Measurements from ENCODE around the gene TMEM175. TPM values are rescaled to one million over a fixed set of nuclear protein-coding genes. Genes with fewer than 3 reads are reported as not detected.

Gene TMEM175
- total and polyA plus RNA-seq, 2 of the 13 experiments (the other 11 are each of a cell fraction or from before 2014, with no cell fraction given), result 5.1 to 9.9 TPM

GRCh38 chr4:882646-883045 lies 49.6 kb upstream of the TMEM175 start (continued):
- no peak for TF ChIP-seq KLF9 (CRISPR knock-in tag; IDR thresholded peaks at IDR 0.05; ENCODE audit: low read depth)

DNA sequence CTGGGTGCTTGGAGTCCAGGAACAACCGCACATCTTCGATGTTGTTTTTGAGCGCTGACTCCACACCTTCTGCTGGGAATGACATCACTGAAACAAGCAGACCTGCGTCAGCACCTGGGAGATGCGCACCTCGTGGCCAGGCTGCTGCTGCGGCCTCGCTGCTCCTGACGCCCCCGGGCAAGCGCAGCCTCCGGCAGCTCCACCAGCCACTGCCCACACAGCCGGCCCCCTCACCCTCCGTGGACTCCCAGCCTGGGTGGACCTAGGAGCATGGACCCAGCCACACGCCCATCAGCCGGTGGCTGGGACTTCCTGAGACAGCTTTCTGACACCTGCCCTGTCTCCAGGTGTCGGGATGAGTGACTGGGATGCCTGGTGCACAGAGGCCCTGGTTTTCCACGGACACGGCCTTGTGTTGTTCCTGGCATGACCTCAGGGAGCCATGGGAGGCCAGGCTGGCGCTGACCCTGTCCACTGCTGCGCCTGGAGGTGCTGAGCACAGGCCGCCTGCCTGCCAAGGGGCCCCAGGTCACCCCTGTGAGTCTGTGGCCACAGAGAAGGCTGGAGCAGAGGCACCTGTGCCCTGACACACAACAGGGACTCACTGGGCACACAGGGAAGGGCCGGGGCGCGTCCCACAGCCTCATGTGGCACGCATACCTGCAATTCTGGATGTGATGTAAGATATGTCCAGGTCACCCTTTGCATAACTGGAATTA lies 48.7 kb upstream of the TMEM175 start:
- DNase-seq (ENCODE audit: low spot score) (no peak), FAIRE-seq (no peak), ATAC-seq (no peak)
- ChIA-PET CTCF (ENCODE audit: low intra/inter-chr PET ratio, low total read pairs) (no interaction called here), POLR2A (no interaction called here)
- no peak overlapping the region for H3K27ac ChIP-seq (ENCODE audit: extremely low read length, insufficient read depth, low read length)
- no peaks in the 10 kb centered on the region for H3K9me3 ChIP-seq (ENCODE audit: low read length)
- peaks cover 14 to 34% of the 10 kb centered on the region in 2 experiments; a peak in 4 of 5 replicates for H3K36me3 ChIP-seq (replicated peaks in 1 of 2; ENCODE audit: control insufficient read depth in 1 of 2, insufficient read depth in 2 of 2, low read length in 2 of 2)
- in situ Hi-C loops (cut with HindIII; ENCODE audit: extremely low pct_ligation_motif_present, low pct_unique_long_range_greater_than_20kb), result no loop called here
- H2AFZ ChIP-seq (ENCODE audit: low read length), result no peak overlapping the region
- H3K4me1 ChIP-seq (ENCODE audit: insufficient read depth, low read length), result no peaks in the 10 kb centered on the region
- no peak overlapping the region for H3K9ac ChIP-seq (ENCODE audit: insufficient read depth, low read depth, low read length)
- TF ChIP-seq ZNF33B (CRISPR knock-in tag; IDR thresholded peaks at IDR 0.05), result no peak
- TF ChIP-seq RERE (CRISPR knock-in tag; IDR thresholded peaks at IDR 0.05; ENCODE audit: low read depth), result no peak
- no peak for TF ChIP-seq ZBTB1 (CRISPR knock-in tag; IDR thresholded peaks at IDR 0.05; ENCODE audit: borderline replicate concordance)
- TF ChIP-seq NBN (conservative IDR thresholded peaks at IDR 0.05), result no peak
- no peak for TF ChIP-seq THAP9 (CRISPR knock-in tag; IDR thresholded peaks at IDR 0.05; ENCODE audit: borderline replicate concordance)
- TF ChIP-seq TGIF2 (CRISPR knock-in tag; IDR thresholded peaks at IDR 0.05), result no peak
- TF ChIP-seq, protein P1, sequence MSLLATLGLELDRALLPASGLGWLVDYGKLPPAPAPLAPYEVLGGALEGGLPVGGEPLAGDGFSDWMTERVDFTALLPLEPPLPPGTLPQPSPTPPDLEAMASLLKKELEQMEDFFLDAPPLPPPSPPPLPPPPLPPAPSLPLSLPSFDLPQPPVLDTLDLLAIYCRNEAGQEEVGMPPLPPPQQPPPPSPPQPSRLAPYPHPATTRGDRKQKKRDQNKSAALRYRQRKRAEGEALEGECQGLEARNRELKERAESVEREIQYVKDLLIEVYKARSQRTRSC (CRISPR knock-in tag; IDR thresholded peaks at IDR 0.05; ENCODE audit: low read depth), result no peak
- TF ChIP-seq AGO2 (optimal IDR thresholded peaks at IDR 0.05; ENCODE audit: low read depth, low read length), result no peak
- no peak for TF ChIP-seq ZNF768 (CRISPR knock-in tag; IDR thresholded peaks at IDR 0.05)
- TF ChIP-seq, protein P2, sequence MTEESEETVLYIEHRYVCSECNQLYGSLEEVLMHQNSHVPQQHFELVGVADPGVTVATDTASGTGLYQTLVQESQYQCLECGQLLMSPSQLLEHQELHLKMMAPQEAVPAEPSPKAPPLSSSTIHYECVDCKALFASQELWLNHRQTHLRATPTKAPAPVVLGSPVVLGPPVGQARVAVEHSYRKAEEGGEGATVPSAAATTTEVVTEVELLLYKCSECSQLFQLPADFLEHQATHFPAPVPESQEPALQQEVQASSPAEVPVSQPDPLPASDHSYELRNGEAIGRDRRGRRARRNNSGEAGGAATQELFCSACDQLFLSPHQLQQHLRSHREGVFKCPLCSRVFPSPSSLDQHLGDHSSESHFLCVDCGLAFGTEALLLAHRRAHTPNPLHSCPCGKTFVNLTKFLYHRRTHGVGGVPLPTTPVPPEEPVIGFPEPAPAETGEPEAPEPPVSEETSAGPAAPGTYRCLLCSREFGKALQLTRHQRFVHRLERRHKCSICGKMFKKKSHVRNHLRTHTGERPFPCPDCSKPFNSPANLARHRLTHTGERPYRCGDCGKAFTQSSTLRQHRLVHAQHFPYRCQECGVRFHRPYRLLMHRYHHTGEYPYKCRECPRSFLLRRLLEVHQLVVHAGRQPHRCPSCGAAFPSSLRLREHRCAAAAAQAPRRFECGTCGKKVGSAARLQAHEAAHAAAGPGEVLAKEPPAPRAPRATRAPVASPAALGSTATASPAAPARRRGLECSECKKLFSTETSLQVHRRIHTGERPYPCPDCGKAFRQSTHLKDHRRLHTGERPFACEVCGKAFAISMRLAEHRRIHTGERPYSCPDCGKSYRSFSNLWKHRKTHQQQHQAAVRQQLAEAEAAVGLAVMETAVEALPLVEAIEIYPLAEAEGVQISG (CRISPR knock-in tag; IDR thresholded peaks at IDR 0.05), result no peak
- H3K4me3 ChIP-seq (replicated peaks in 1 of 3; ENCODE audit: insufficient read depth in 1 of 3, low read depth in 2 of 3, low read length in 3 of 3), result no peak overlapping the region
- no TSS peak for BruUV-seq (replicated peaks)
- no peaks in the 10 kb centered on the region for H3K27me3 ChIP-seq (ENCODE audit: control insufficient read depth in 1 of 2, insufficient read depth in 2 of 2, low read length in 2 of 2)
- H3K79me2 ChIP-seq (ENCODE audit: insufficient read depth, low read length), result no peaks in the 10 kb centered on the region
- H4K20me1 ChIP-seq (ENCODE audit: insufficient read depth, low read length), result no peaks in the 10 kb centered on the region
- intact Hi-C loops (cut with micrococcal nuclease; ENCODE audit: unreplicated experiment), result no loop called here
- WGBS (ENCODE audit: low lambda C conversion rate), result 94% methylated on average over 3 of the region's 26 CpGs
- H3K4me2 ChIP-seq (ENCODE audit: low read depth, low read length), result no peak overlapping the region

Data from HepG2 (cell line).